CD14-positive monocyte (primary cell): ENCODE data around the gene GPC5. TPM values are rescaled to one million over a fixed set of nuclear protein-coding genes. Genes with fewer than 3 reads are reported as not detected.

Experiments
- DNase-seq, 3 donors: peaks; one replicate each; pipeline ENCODE4 v3.0.0-alpha.2; 2011 to 2022
- H2AFZ ChIP-seq: 2 replicates; pipeline ENCODE4 v1.6.0; 2012; ENCODE audit warnings: mild to moderate bottlenecking, low read depth, low read length, inconsistent platforms; ENCODE audit not compliant: insufficient read depth, poor library complexity, severe bottlenecking
- H3K27ac ChIP-seq, 2 donors: 1 replicate in 1 of 2; 2 replicates in 1 of 2; pipeline ENCODE4 v1.5.1; 2012 to 2013; ENCODE audit warnings: low read length in 2 of 2, control low read depth in 1 of 2, inconsistent platforms in 1 of 2, low read depth in 1 of 2, mild to moderate bottlenecking in 1 of 2
- H3K27me3 ChIP-seq, 2 donors: one replicate each; pipeline versions ENCODE4 v1.6.0 to v1.6.1; 2011 to 2013; ENCODE audit warnings: low read length in 2 of 2; ENCODE audit not compliant: control insufficient read depth in 2 of 2, insufficient read depth in 2 of 2
- H3K36me3 ChIP-seq, 2 donors: replicated peaks in 1 of 2; 1 replicate in 1 of 2; 2 replicates in 1 of 2; pipeline versions ENCODE4 v1.5.1 to v1.6.1; 2012 to 2013; ENCODE audit warnings: low read length in 2 of 2, control low read depth in 1 of 2, inconsistent platforms in 1 of 2, mild to moderate bottlenecking in 1 of 2; ENCODE audit not compliant: insufficient read depth in 2 of 2, control insufficient read depth in 1 of 2
- H3K4me1 ChIP-seq, 2 donors: 1 replicate in 1 of 2; 2 replicates in 1 of 2; pipeline versions ENCODE4 v1.5.1 to v1.6.1; 2012 to 2013; ENCODE audit warnings: low read length in 2 of 2, control low read depth in 1 of 2, inconsistent platforms in 1 of 2, mild to moderate bottlenecking in 1 of 2, moderate library complexity in 1 of 2; ENCODE audit not compliant: insufficient read depth in 2 of 2, control insufficient read depth in 1 of 2
- H3K4me2 ChIP-seq: replicated peaks from 2 replicates; pipeline ENCODE3; 2012; ENCODE audit warnings: low read length, moderate library complexity, mild to moderate bottlenecking; ENCODE audit not compliant: poor library complexity, severe bottlenecking; ENCODE audit errors: extremely low read depth
- H3K4me3 ChIP-seq, 3 experiments: fragments of 200-600 bp in 1 of 3; sonication (generic) in 1 of 3; replicated peaks in 1 of 3; 1 replicate in 2 of 3; 2 replicates in 1 of 3; pipeline ENCODE4 v1.5.1; 2011 to 2013; ENCODE audit warnings: low read length in 3 of 3, mild to moderate bottlenecking in 3 of 3, control low read depth in 2 of 3, low read depth in 2 of 3, inconsistent platforms in 1 of 3, moderate library complexity in 1 of 3
- H3K79me2 ChIP-seq: 2 replicates; pipeline ENCODE4 v1.6.0; 2012; ENCODE audit warnings: mild to moderate bottlenecking, control low read depth, inconsistent platforms, low read length, moderate library complexity; ENCODE audit not compliant: insufficient read depth
- H3K9ac ChIP-seq: 2 replicates; pipeline ENCODE4 v1.6.0; 2017; ENCODE audit warnings: low read length, mild to moderate bottlenecking; ENCODE audit not compliant: insufficient read depth, poor library complexity, severe bottlenecking
- H3K9me3 ChIP-seq, 2 donors: replicated peaks in 1 of 2; 1 replicate in 1 of 2; 2 replicates in 1 of 2; pipeline versions ENCODE4 v1.5.1 to v1.6.1; 2012 to 2013; ENCODE audit warnings: low read length in 2 of 2, control low read depth in 1 of 2; ENCODE audit not compliant: control insufficient read depth in 1 of 2, insufficient read depth in 1 of 2
- H4K20me1 ChIP-seq: 2 replicates; pipeline ENCODE4 v1.6.0; 2012; ENCODE audit warnings: mild to moderate bottlenecking, low read length, control low read depth, moderate library complexity; ENCODE audit not compliant: insufficient read depth
- H3K27ac Mint-ChIP-seq, 7 donors: one replicate each; pipeline ENCODE4 v1.8.0; 2020; ENCODE audit warnings: mild to moderate bottlenecking in 7 of 7, mixed read lengths in 7 of 7, moderate library complexity in 6 of 7, inconsistent platforms in 2 of 7
- H3K27me3 Mint-ChIP-seq, 3 donors: one replicate each; pipeline ENCODE4 v1.8.0; 2021 to 2022; ENCODE audit warnings: low read depth in 3 of 3, mild to moderate bottlenecking in 3 of 3, mixed read lengths in 3 of 3, moderate library complexity in 3 of 3, inconsistent platforms in 1 of 3
- H3K36me3 Mint-ChIP-seq, 2 donors: one replicate each; pipeline ENCODE4 v1.8.0; 2020; ENCODE audit warnings: mixed read lengths in 2 of 2, inconsistent platforms in 1 of 2, mild to moderate bottlenecking in 1 of 2
- H3K4me1 Mint-ChIP-seq: one replicate; pipeline ENCODE4 v1.8.0; 2020; ENCODE audit warnings: mild to moderate bottlenecking, mixed read lengths
- H3K4me3 Mint-ChIP-seq, 2 donors: one replicate each; pipeline ENCODE4 v1.8.0; 2020; ENCODE audit warnings: mild to moderate bottlenecking in 2 of 2, mixed read lengths in 2 of 2, moderate library complexity in 1 of 2
- H3K9me3 Mint-ChIP-seq, 7 donors: one replicate each; pipeline ENCODE4 v1.8.0; 2020 to 2022; ENCODE audit warnings: mixed read lengths in 7 of 7, mild to moderate bottlenecking in 6 of 7, moderate library complexity in 6 of 7, inconsistent platforms in 2 of 7
- WGBS: methylation state at CpG from one replicate; pipeline ENCODE4 v1.1.5; 2013; ENCODE audit warnings: missing lambda C conversion rate; ENCODE audit not compliant: insufficient coverage; 5-methylcytosine and 5-hydroxymethylcytosine counted together
- intact Hi-C, 2 donors: fragments of 100-400 bp; cut with micrococcal nuclease; formaldehyde crosslinking; loops; one replicate each; pipeline versions ENCODE4 v1.15.0 to v1.15.1; 2023
- polyA plus RNA-seq, 3 donors: library from polyadenylated mRNA; depleted of rRNA in 1 of 3; unstranded in 2 of 3; stranded (reverse) in 1 of 3; fragments of 300-500 nt in 2 of 3; fragments of >200 nt in 1 of 3; fragmentation: Illumina TruSeq in 2 of 3; gene quantifications; 1 replicate in 2 of 3; 2 replicates in 1 of 3; pipeline ENCODE4 v1.2.3, GENCODE V29; 2012 to 2021
- TF ChIP-seq, protein P1 (sequence below): fragments of 200-600 bp; IDR thresholded peaks from one replicate; pipeline ENCODE4 v1.8.0; 2022; ENCODE audit warnings: antibody characterized with exemption, mild to moderate bottlenecking

The GPC5 gene
- polyA plus RNA-seq, 3 donors = not detected

DNA sequence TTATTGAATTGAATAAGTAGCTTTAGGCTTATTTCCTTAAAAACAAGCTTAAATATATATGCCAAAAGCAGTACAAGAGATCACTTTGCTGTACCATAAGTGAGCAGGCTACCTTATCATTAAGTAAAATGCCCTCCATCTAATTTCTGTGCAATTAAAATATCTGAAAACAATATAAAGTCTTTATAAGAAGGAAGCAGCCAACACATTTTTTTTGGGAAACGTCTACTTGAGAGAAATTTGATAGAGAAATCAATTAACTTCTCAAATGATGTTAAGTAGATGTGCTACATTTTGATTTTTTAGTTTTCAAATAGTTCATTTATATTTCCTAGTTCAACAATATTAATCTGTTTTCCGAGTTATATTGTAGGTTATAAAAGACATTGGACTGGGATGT lies 52.5 kb downstream of the GPC5 start:
- Mint-ChIP-seq H3K27ac (no peak overlapping the region), H3K9me3 (peaks cover 0 to 4% (median 2%) of the 10 kb centered on the region in 7 donors), H3K36me3 (no peaks in the 10 kb centered on the region), H3K27me3 (no peaks in the 10 kb centered on the region), H3K4me1 (no peaks in the 10 kb centered on the region), H3K4me3 (no peak overlapping the region)
- Histone ChIP-seq H3K79me2 (no peaks in the 10 kb centered on the region), H3K9me3 (no peaks in the 10 kb centered on the region), H3K4me1 (no peaks in the 10 kb centered on the region), H3K4me2 (no peak overlapping the region), H3K27ac (no peak overlapping the region), H3K36me3 (no peaks in the 10 kb centered on the region), H3K9ac (no peak overlapping the region), H4K20me1 (no peaks in the 10 kb centered on the region), H3K27me3 (no peaks in the 10 kb centered on the region), H3K4me3 (no peak overlapping the region), H2AFZ (no peak overlapping the region)
- DNase-seq = no peak
- TF ChIP-seq, protein P1, sequence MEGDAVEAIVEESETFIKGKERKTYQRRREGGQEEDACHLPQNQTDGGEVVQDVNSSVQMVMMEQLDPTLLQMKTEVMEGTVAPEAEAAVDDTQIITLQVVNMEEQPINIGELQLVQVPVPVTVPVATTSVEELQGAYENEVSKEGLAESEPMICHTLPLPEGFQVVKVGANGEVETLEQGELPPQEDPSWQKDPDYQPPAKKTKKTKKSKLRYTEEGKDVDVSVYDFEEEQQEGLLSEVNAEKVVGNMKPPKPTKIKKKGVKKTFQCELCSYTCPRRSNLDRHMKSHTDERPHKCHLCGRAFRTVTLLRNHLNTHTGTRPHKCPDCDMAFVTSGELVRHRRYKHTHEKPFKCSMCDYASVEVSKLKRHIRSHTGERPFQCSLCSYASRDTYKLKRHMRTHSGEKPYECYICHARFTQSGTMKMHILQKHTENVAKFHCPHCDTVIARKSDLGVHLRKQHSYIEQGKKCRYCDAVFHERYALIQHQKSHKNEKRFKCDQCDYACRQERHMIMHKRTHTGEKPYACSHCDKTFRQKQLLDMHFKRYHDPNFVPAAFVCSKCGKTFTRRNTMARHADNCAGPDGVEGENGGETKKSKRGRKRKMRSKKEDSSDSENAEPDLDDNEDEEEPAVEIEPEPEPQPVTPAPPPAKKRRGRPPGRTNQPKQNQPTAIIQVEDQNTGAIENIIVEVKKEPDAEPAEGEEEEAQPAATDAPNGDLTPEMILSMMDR = no peak
- intact Hi-C loops = no loop called here
- WGBS = no CpG with 5 or more reads among the region's 2 CpGs

DNA sequence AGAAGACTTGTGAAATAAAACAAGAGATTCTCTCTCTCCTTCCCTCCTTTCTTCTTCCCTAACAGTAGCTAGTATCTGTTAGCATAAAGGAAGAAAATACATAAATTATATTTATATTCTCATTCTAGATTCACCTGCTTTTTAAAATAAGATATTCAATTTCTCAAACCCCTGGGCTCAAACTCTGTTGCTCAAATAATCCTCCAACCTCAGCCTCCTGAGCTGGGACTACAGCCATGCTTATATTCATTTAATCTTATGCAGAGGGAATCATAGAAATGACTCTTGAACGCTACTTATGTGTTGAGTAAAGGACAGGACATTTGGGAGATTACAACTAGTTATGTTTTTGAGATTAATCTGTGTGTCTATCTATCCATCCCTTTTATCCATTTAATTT lies 56.2 kb downstream of the GPC5 start:
- WGBS = no CpG with 5 or more reads among the region's 1 CpG
- intact Hi-C loops = no loop called here
- no peak for DNase-seq
- Mint-ChIP-seq H3K36me3 (no peaks in the 10 kb centered on the region), H3K4me3 (no peak overlapping the region), H3K4me1 (no peaks in the 10 kb centered on the region), H3K27ac (no peak overlapping the region), H3K9me3 (peaks cover 0 to 1% (median 0%) of the 10 kb centered on the region in 7 donors), H3K27me3 (peaks cover 0 to 1% (median 0%) of the 10 kb centered on the region in 3 donors)
- Histone ChIP-seq H3K27ac (no peak overlapping the region), H2AFZ (no peak overlapping the region), H3K4me3 (no peak overlapping the region), H3K4me2 (no peak overlapping the region), H3K9me3 (no peaks in the 10 kb centered on the region), H3K4me1 (no peaks in the 10 kb centered on the region), H4K20me1 (no peaks in the 10 kb centered on the region), H3K79me2 (no peaks in the 10 kb centered on the region), H3K36me3 (no peaks in the 10 kb centered on the region), H3K27me3 (no peaks in the 10 kb centered on the region), H3K9ac (no peak overlapping the region)
- TF ChIP-seq, protein P1 = no peak
